Stimulated activated naive CD4-positive, alpha-beta T cell (primary cell): ENCODE measurements around the gene PTPRE.

Source experiments
- DNase-seq, 6 experiments: peaks; one replicate each; lab custom pipeline; 2025; lab: John Stamatoyannopoulos, UW

The PTPRE gene, protein sequence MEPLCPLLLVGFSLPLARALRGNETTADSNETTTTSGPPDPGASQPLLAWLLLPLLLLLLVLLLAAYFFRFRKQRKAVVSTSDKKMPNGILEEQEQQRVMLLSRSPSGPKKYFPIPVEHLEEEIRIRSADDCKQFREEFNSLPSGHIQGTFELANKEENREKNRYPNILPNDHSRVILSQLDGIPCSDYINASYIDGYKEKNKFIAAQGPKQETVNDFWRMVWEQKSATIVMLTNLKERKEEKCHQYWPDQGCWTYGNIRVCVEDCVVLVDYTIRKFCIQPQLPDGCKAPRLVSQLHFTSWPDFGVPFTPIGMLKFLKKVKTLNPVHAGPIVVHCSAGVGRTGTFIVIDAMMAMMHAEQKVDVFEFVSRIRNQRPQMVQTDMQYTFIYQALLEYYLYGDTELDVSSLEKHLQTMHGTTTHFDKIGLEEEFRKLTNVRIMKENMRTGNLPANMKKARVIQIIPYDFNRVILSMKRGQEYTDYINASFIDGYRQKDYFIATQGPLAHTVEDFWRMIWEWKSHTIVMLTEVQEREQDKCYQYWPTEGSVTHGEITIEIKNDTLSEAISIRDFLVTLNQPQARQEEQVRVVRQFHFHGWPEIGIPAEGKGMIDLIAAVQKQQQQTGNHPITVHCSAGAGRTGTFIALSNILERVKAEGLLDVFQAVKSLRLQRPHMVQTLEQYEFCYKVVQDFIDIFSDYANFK

DNA sequence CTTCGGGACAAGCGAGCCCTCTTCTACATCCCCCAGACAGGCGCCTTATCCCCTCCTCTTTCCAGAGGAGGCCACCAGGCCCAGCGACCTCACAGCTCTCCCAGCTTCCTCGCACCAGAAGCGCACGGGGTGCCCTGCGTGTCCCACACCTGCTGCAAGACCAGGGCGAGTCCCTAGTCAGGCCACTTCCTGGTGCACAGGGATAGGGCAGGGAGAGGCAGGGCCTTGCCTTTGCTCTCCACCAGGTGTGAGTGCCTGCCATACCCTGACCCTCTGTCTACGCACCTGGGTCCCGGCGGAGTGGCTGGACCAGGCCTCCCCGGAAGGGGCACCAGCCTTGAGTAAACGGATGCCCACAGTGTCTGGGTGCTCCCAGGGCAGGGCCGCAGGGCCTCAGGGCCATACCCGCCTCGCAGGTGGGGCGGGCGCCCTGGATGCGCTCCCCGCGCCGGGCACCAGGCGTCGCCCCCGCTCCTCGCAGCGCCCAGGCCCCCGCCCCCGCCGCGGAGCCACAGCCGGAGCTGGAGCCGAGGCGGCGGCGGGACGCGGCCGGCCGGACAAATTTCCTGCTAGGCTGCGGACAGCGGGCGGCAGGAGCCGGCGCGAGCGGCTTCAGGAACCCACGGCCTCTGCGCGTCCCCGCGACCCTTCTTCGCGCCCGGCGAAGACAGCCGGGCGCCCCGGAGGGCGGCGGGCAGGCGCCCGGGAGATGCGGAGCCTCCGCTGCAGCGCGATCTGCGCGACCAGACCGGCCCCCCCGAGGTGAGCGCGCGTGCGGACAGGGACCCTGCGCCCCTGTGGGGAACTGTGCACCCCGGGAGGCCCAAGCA is at the start of gene PTPRE:
TSS of gene PTPRE (plus strand) at position 556 of the 830 bp plus-strand sequence. CDS start 133,779 bp downstream, outside the sequence.
- peak; percentile 6 to 64 (median 34) for DNase-seq

DNA sequence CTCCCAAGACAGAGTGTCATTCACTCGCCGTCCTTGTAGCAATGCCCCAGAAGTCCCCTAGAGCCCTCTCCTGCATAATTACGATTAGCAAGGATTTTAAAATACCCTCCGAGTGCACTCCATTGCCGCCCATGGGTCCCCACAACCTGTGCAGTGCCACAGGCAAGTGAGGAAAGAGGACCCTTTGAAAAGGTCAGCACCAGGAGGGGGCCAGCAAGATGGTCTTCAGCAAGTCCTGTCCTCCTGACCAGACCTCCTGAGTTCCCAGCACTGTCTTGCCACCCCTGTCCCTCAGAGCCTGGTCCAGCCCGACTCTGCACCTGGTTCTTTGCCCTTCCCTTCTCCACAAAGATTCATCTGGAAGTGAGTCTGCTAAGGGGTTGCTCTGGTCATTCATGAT is 46.3 kb upstream of the PTPRE start:
- no peak for DNase-seq

DNA sequence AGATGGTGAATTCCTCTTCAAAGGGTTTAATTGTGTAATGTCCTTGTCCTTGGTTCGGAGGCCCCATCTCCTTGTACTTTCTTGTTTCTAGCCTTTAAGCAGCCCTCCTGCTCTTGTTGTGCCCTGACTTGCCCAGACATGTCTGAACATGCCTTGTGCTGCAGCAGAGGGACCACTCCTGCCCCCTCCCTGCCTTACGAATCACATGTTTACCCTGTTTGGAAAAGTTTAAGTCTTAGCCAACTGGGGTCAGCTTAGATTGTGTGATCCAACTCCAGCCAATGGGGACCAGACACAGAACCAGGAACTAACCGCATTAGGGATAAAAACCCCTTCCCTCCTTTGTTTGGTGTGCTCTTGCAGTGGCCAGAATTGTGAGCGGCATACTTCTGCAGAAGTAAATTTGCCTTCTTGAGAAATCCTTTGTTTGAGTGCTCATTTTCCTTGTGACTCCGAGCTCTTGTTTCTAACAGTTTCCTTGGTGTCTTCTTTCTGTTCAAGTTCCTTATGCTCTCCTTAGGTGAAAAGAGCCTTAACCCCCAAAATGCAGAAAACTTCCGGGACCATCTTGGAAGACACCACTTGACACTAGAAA is 43.6 kb upstream of the PTPRE start:
- no peak for DNase-seq

DNA sequence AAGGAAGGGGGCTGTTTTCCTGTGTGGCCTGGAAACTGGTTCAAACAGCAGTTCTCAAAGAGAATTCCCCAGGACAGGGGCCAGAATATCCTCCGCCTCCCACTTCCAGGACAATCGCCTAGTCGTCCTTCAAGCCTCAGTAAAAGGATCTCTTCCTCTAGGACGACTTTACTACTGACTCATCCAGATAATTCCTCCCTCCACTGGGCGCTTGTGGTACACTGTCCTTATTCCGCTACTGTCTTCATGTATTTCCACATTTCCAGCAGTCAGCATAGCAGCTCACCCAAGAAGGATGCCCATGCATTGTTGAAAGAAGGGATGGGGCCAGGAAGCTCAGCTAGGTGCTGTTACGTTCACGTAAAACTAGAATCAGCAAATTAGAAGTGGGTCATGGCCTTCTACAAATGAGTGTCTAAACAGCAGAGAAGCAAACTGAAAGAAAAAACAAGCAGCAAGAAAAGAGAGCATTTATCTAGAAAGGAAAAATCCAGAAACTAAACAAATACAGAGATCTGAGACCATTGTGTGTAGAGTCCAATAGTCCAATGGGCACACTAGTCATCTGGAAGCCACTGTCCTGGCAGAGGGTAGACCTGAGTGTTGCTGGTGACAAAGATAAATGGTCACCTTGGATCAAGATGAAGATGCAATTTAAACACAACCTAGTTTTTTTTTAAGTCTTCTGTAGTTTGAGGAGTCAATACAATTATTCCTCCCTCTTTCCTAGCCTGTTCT is 40.5 kb upstream of the PTPRE start:
- DNase-seq, result no peak

DNA sequence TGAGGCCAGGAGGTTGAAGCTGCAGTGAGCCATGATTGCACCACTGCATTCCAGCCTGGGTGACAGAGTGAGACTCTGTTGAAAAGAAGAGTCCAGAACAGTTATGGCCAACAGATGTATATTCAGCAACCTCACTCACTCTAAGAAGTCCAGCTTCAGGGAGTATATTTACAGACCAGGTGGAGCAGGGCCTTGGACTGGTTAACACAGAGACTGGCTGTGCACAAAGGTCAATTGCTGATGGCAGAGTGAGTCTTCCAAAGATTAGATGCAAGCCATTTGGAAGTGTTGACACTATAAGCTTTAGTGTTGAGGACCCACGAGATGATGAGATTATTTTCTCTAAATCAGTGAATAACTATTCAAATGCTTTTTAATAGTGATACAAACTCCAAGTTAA is 39.1 kb upstream of the PTPRE start:
- DNase-seq, result no peak

DNA sequence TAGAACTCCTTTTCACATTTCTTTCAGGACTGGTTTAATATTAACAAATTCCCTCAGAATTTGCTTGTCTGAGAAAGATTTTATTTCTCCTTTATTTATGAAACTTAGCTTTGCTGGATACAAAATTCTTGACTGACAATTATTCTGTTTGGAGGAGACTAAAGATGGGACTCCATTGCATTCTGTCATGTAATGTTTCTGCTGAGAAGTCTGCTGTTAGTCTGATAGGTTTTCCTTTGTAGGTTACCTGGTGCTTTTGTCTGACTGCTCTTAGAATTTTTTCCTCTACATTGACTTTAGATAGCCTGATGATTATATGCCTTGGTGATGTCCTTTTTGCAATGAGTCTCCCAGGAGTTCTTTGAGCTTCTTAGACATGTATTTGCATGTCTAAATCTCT is 37.6 kb upstream of the PTPRE start:
- DNase-seq, result no peak

DNA sequence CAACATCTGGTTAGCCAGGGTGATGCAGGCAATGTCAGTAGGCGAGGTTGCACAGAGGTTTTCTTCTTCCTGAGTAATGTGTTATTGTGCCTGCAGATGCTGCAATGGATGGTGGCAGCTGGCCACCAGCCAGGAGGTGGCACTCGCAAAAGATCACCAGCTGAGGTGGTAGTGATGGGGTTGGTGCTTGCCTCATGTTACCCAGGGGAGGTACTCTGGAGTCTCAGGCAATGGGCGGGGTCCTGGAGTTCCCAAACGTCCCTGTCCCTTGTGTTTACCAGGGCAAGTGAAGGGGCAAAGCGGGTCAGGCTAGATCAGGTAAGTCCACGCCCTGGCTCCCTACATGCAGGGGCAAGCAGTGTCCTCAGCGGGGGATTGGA is 35.3 kb upstream of the PTPRE start:
- DNase-seq, result no peak

DNA sequence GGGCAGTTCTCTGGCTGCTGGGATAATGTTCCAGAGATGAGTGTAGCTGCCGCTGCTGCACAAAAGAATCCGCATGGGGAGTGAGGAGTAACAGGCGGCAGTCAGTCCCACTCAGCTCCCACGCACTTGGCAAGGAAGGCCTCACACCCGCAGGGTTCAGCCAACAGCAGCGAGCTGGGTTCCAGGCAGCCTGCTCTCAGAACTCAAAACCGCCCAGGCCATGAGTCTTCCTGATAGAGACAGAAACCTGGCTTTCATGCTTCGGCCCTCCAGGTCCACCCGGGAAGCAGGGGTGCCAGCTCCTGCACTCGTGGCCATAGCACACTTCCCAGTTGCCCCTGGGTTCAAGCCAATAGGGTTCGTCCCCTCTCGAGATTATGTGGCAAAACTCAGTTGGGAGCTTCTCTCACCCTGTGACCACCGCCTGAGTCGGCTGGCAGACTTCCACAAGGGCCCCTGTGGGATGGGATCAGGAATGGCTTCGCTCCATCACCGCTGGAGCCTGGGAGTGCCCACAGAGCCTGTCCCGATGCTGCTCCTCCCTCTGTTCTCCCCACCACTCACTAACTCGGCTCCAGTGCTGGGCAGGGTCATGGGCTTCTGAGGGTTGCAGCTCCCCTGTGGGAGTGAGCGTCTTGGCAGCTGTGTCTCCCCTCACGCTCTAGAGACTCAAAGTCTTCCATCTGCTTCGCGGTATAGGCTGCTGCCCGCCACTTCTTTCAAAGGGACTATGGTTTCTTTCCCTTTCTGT is 34.7 kb upstream of the PTPRE start:
- DNase-seq, result no peak

DNA sequence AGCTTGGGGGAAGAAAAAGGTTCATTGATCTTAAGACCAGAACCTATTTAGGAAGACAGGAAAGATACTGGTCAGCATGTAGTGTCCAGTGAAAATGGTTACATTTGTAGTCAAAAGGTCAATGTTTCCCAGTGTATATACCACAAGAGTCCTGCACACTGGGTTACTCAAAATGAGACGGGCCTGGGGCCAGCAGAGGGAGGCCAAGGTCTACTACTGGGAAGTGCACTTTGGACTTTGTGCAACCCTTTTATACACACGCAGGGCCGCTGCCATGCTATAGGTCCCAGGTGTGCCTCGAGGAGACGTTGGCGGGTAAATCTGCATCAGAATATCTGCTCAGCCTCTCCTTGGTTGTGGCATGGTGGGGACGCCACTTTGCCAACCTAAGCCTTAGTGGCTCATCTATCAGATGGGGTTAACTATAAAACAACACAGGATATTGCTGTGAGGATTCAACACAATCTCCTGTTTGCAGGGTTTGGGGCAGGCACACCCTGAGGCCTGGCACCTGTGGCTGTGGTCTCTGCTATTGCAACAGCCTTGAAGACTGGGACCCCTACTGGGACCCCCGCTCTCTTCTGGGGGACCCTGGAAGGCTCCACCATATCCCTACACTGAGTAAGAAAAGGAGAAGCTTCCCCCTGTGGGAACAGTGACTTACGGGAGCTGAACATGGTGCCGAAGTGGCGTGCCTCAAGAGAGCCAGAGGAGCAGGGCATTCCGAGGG is 33.9 kb upstream of the PTPRE start:
- no peak for DNase-seq

DNA sequence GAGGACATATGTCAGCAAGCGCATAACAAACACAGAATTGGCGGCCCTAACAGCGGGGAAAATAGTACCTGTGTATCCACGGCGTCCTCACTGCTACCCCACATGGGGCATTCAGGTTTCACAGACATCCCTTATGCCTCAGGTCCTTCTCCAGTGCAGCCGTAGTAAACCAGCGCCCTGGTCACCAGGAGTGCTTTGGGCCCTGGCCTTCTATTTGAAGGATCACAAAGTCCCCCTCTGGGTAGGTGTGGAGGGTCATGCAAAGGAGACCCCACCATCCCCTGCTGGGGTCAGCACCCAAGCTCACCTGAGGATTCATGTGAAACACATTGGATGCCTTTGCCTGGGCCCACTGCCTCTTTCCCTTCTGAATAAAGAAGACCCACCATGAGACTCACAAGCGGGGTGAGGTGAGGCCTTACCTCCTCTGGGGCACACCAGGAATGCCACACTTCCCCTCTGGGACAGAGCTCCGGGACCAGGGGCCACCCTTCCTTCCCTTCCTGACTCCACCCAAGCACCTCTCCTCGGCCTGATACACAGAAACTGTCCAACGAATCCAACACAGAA is 32.9 kb upstream of the PTPRE start:
- no peak for DNase-seq

DNA sequence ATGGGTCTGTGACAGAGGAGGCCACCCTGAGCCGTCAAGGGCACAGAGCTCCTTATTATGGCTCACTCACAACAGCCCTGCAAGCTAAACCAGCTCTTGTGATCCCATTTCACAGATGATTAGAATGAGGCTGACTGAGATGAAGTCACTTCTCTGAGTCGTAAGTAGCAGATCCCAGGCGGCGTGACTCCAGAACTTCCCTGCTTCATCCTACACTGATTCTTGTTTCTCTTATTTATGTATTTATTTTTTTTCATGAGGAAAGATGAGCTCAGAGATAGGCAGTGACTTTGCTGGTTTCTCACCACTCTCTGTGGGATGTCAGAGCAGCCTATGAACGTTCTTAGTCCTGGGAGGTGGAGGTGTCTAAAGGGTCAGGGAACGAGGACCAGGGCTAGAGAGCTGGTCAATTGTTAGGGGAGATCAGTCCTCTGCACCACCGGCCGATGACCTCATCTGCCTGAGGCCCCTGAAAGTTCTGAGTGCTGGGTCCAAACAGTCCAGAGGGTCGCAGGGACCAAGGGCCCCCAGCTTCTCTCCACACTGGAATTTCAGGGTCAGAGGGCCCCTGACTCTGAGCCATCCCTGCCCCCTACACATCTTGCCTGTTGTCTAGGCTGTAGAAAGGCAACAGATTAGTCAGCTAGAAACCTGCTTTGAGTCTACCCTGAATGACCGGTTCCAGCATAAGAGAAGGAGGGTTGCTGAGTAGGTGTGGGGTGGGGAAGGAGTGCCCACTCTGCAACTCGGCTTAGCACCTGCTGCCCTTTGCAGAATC is 32.0 kb upstream of the PTPRE start:
- DNase-seq, result no peak

DNA sequence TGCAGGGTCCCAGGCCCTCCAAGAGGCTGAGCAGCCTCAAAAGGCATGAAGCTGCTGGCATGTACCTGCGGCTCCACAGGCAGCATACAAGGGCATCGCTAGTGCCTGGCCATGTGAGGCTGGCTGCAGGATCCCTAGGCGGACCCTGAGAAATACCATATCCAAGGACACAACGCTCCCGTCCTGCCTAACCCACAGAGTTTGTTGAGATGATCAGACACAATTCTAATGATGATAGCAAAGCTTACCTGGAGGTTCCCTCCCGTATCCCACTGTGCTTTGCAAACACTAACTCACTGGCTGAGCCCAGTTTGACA is 31.5 kb upstream of the PTPRE start:
- DNase-seq, result no peak

DNA sequence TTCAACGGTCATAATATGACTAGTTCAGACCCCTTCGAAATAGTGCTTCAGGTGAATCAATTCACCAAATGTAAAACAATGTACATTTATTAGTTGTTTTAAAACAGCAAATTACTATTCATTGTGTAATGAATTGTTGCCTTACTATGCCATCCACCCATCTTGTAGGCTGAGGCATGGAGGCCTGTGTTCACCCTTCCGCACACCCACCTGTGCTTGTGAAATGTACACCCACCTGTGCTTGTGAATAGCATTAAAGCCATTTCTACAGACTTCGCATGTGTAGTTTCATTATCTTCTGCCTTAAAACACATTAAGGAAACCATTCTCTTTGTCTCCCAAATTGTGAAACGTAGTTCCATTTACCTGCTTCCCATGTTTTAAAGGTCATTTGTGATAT is 31.0 kb upstream of the PTPRE start:
- DNase-seq, result no peak

DNA sequence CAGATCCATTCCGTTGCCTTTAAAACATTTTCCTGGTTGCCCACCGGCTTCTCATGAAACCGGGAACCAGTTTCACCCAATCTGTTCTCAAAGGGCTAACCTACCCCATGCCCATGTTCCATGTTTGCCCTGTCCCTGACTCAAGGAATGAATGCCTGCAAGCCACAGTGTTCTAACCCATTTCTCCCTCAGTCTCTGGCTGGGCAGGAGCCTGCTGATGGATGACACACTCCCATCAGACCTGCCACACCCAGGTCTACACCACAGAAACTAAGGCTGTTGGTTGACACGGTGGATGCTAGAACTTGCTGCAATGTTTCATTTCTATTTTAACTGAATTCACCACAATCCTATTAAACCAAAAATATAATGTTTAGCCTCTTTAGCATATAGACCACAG is 29.8 kb upstream of the PTPRE start:
- DNase-seq, result no peak

DNA sequence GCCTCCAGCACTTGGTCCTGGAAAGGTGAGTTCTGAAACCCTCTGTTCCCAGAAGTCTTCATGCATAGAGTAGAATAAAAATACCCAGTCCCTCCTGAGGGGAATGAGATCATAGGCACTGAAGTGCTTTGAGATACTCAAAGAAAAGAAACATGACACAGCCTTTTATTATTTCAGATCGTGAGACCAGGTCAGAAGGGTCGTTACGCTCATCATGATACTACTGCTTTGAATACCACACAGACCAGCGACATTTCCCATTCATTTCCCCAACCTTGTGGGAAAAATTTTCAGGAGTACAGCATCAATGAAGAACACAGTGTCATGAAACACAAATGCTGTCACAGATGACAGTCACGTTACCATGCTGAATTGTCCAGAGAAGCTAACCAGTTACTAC is 29.2 kb upstream of the PTPRE start:
- no peak for DNase-seq

DNA sequence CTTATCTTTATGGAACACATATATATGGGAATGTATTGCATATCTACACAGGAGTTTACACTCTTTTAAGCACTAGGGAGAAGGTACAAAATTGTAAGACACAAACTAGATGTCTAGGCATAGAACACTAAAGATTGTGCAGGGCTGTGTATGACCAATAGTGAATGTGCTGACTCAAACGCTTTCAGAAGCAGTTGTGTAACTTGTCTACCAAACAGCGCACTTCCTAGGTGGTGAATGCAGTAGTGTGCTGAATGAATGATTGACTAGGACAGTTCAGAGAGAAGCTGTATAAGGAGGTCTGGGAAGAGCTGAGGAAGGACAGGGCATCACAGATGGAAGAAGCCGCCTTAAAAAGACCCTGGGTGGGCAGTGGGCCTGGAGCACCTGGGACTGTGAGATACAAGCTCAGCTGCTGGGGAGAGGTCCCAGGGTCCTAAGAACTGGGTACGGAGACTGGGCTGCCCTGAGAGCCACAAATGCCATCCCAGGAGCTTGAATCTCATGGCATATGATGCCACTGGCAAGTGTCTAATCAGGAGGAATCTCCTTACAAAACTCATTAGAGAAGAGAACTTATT is 28.3 kb upstream of the PTPRE start:
- DNase-seq, result no peak

DNA sequence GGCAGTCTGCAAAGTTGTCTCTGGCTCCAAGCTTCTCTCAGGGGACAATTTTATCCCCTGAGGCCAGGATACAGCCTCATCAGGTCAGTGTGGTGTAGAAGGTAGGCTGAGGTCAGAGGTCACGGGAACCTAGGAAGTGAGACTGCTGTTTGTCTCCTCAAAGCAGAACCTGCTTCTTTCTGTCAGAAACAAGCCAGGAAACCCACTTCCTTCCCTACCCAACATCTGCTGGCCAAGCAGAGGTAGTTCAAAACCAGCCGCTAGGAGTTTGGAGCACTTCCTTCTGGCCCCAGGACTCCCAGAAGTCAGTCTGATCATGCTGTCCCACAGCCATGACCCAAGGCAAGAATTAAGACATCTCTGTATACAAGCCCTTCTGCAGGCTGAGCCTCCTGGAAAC is 26.3 kb upstream of the PTPRE start:
- peak in 1 of 6 experiments; percentile 6 for DNase-seq

DNA sequence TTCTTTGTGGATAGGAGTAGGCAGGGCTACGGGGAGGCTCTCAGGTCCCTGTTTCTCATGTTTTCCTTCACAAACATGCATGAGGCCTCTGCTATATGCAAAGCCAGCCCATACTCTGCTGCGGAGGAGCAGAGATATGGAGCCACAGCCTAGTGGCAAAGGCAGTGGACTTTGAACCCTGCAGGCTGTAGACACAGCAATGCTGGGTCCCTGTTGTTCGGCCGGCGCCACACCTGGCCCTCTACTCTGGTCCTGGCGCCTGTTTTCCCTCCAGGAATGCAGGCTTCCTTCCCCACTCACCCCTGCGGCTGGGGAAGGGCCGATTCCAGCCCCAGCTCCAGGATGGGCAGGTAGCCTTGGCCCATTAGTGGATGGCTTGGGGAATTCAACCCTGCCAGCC is 25.6 kb upstream of the PTPRE start:
- DNase-seq, result no peak

DNA sequence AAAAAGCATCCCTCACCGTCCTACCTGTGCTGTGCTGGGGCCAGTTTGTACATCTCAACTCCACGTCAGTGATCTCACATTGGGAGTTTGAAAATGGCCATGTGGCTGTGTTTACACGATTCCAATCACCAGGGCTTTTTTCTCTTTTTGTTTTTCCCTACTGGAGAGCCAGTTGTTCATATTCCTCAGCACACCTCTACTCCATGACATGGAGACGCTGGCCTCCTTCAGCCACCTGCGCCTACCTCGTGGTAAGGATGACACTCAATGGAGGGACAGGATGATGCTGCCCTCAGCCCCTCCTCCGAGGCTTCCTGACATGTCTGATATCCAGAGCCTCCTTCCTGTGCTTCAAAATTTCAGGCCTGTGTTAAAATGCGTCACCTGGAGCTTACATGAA is 24.5 kb upstream of the PTPRE start:
- no peak for DNase-seq
